ENCODE measurements around the gene TAS2R8. TPM values are rescaled to one million over a fixed set of nuclear protein-coding genes. Genes with fewer than 3 reads are reported as not detected.

Gene TAS2R8
- total and polyA plus RNA-seq, 12 donors: not detected

GRCh38 chr12:10783252-10783651 lies 23.8 kb downstream of the TAS2R8 start:
- intact Hi-C loops (cut with DNase I): no loop called here
- H3K27ac ChIP-seq: no peak overlapping the region
- no peaks in the 10 kb centered on the region for H3K9me3 ChIP-seq
- H3K4me1 ChIP-seq: no peaks in the 10 kb centered on the region
- H3K36me3 ChIP-seq: no peaks in the 10 kb centered on the region
- H3K4me3 ChIP-seq: no peak overlapping the region
- no peak for ATAC-seq
- peaks cover 0 to 3% (median 0%) of the 10 kb centered on the region in 7 donors for H3K27me3 ChIP-seq
- 77 to 81% methylated on average over 5 of the region's 5 CpGs for WGBS, 2 donors
- no peak for DNase-seq
- TF ChIP-seq CTCF (IDR thresholded peaks at IDR 0.05): no peak

- TF ChIP-seq CTCF (IDR thresholded peaks at IDR 0.05): no peak
- Histone ChIP-seq H3K27ac (no peak overlapping the region), H3K9me3 (no peaks in the 10 kb centered on the region), H3K4me3 (no peak overlapping the region), H3K36me3 (no peaks in the 10 kb centered on the region), H3K4me1 (no peaks in the 10 kb centered on the region), H3K27me3 (peaks cover 0 to 17% (median 7%) of the 10 kb centered on the region in 7 donors)
- intact Hi-C loops (cut with DNase I): loop anchor here in 1 of 10 donors (10.0 kb wide), 1 partner anchor 706 kb away; no protein-coding TSS in a partner anchor
- 73 to 88% methylated on average over 2 of the region's 2 CpGs for WGBS, 2 donors
- ATAC-seq: no peak
- DNase-seq: no peak
Observed at GRCh38 chr12:10779103-10779502, 28.0 kb downstream of the TAS2R8 start.

- WGBS, 2 donors: 0 to 2% methylated on average over 1 of the region's 1 CpG
- peak in 2 of 8 donors; percentile 51 to 64 for ATAC-seq
- no peaks in the 10 kb centered on the region for H3K9me3 ChIP-seq
- TF ChIP-seq CTCF (IDR thresholded peaks at IDR 0.05): peak; percentile 52 to 85 (median 70)
- H3K27me3 ChIP-seq: peaks cover 0 to 74% (median 54%) of the 10 kb centered on the region in 7 donors
- intact Hi-C loops (cut with DNase I): loop anchor here in 9 of 10 donors (1.0 to 10.0 kb wide), 8 partner anchors 426 to 716 kb away; no protein-coding TSS in a partner anchor
- no peak for DNase-seq
- no peak overlapping the region for H3K27ac ChIP-seq
- no peaks in the 10 kb centered on the region for H3K36me3 ChIP-seq
- no peak overlapping the region for H3K4me3 ChIP-seq
- H3K4me1 ChIP-seq: no peaks in the 10 kb centered on the region
Observed at GRCh38 chr12:10771132-10771733, 35.9 kb downstream of the TAS2R8 start.

GRCh38 chr12:10759657-10760056 lies 47.4 kb downstream of the TAS2R8 start:
- Histone ChIP-seq H3K36me3 (no peaks in the 10 kb centered on the region), H3K27ac (no peak overlapping the region), H3K27me3 (peaks cover 0 to 29% (median 13%) of the 10 kb centered on the region in 7 donors), H3K4me1 (no peaks in the 10 kb centered on the region), H3K4me3 (no peak overlapping the region), H3K9me3 (peaks cover 0 to 20% (median 7%) of the 10 kb centered on the region in 11 donors)
- TF ChIP-seq CTCF (IDR thresholded peaks at IDR 0.05): no peak
- intact Hi-C loops (cut with DNase I): loop anchor here in 7 of 10 donors (10.0 kb wide), 5 partner anchors 85 to 525 kb away; partner anchors contain the start of genes MAGOHB (in 4 of the 7) and STYK1 (in 1 of the 7)
- 19 to 31% methylated on average over 2 of the region's 2 CpGs for WGBS, 2 donors
- DNase-seq (no peak), ATAC-seq (no peak)
